Spleen (tissue), 11 donors: ENCODE results near the gene PIM3. TPM values are rescaled to one million over a fixed set of nuclear protein-coding genes. Genes with fewer than 3 reads are reported as not detected.
A peak's percentile ranks its signal among the peaks of the same experiment; 100 is the strongest.

Experiments
- DNase-seq: peaks from one replicate; pipeline ENCODE4 v3.0.0-alpha.2; 2020
- H3K27ac ChIP-seq, 8 donors: fragments of 200-600 bp; sonication (generic) in 7 of 8; 1 replicate in 4 of 8; 2 replicates in 4 of 8; pipeline versions ENCODE4 v1.5.0 to v1.8.0; 2016 to 2021; ENCODE audit warnings: inconsistent platforms in 4 of 8, mild to moderate bottlenecking in 4 of 8, moderate library complexity in 1 of 8
- H3K27me3 ChIP-seq, 7 donors: fragments of 200-600 bp; sonication (generic) in 6 of 7; replicated peaks in 1 of 7; 1 replicate in 4 of 7; 2 replicates in 3 of 7; pipeline versions ENCODE4 v1.5.0 to v1.8.0; 2016 to 2021; ENCODE audit warnings: inconsistent platforms in 3 of 7, mild to moderate bottlenecking in 1 of 7
- H3K36me3 ChIP-seq, 6 donors: fragments of 200-600 bp; sonication (generic) in 5 of 6; 1 replicate in 4 of 6; 2 replicates in 2 of 6; pipeline versions ENCODE4 v1.5.0 to v1.8.0; 2016 to 2021; ENCODE audit warnings: inconsistent platforms in 2 of 6
- H3K4me1 ChIP-seq, 6 donors: fragments of 200-600 bp; sonication (generic) in 5 of 6; 1 replicate in 3 of 6; 2 replicates in 3 of 6; pipeline versions ENCODE4 v1.5.0 to v1.8.0; 2016 to 2021; ENCODE audit warnings: inconsistent platforms in 3 of 6
- H3K4me3 ChIP-seq, 8 donors: fragments of 200-600 bp; sonication (generic) in 7 of 8; 1 replicate in 4 of 8; 2 replicates in 4 of 8; pipeline versions ENCODE4 v1.5.0 to v1.8.0; 2016 to 2021; ENCODE audit warnings: inconsistent platforms in 4 of 8, mild to moderate bottlenecking in 4 of 8, moderate library complexity in 2 of 8
- H3K9me3 ChIP-seq, 8 donors: fragments of 200-600 bp; sonication (generic) in 7 of 8; 1 replicate in 4 of 8; 2 replicates in 4 of 8; pipeline versions ENCODE4 v1.5.0 to v1.8.0; 2016 to 2021; ENCODE audit warnings: inconsistent platforms in 4 of 8
- POLR2A ChIP-seq, 3 donors: fragments of 450-650 bp; IDR thresholded peaks; one replicate each; pipeline ENCODE4 v1.5.1; 2017; ENCODE audit warnings: antibody characterized with exemption in 3 of 3, mild to moderate bottlenecking in 1 of 3
- POLR2AphosphoS5 ChIP-seq, 3 donors: sonication (generic); formaldehyde crosslinking; IDR thresholded peaks; one replicate each; pipeline ENCODE4 v1.5.1; 2017; ENCODE audit warnings: antibody characterized with exemption in 3 of 3
- WGBS, 5 donors: extraction: QIAGEN DNeasy Blood & Tissue Kit in 3 of 5; methylation state at CpG; one replicate each; pipeline versions ENCODE4 v1.1.5 to v1.1.7; 2013 to 2018; 5-methylcytosine and 5-hydroxymethylcytosine counted together
- intact Hi-C: fragments of 100-400 bp; cut with DNase I; formaldehyde crosslinking; loops from one replicate; pipeline ENCODE4 v1.15.0; 2023; ENCODE audit warnings: low total_unique reads
- polyA plus RNA-seq, 3 donors: library from polyadenylated mRNA; stranded (reverse); fragments of 200-250 nt; gene quantifications; one replicate each; pipeline ENCODE4 v1.2.1, GENCODE V29; 2013
- total RNA-seq, 7 donors: library from RNA; depleted of rRNA in 3 of 7; stranded (reverse); fragments of >200 nt in 3 of 7; fragmentation: NEBNext Ultra II Directional in 4 of 7; extraction: Animal tissue kit (Norgen Biotek cat#: 25700) in 4 of 7; gene quantifications; one replicate each; pipeline versions ENCODE4 v1.1.0 to v1.2.1, GENCODE V29; 2016 to 2021
- TF ChIP-seq, protein P1 (sequence below), 11 experiments: fragments of 200-600 bp in 7 of 11; fragments of 450-650 bp in 4 of 11; sonication (generic) in 4 of 11; IDR thresholded peaks in 8 of 11; conservative IDR thresholded peaks in 3 of 11; 1 replicate in 7 of 11; 2 replicates in 4 of 11; pipeline versions ENCODE4 v1.4.0 to v1.8.0; 2016 to 2021; ENCODE audit warnings: antibody characterized with exemption in 11 of 11, inconsistent platforms in 4 of 11, mild to moderate bottlenecking in 1 of 11
- donor health status: healthy with polysubstance abuse.
- donor health status: DM: no; HTN: no; CAD: no; lungs with moderate emphysema.
- donor health status: DM: no; HTN: no; CAD: no.
- donor health status: Bipolar disorder and iron deficiency.
- donor health status: healthy.
- donor health status: DM: no; HTN: no; CAD: no.
- donor health status: DM: yes; HTN: yes; CAD: no.

The PIM3 gene
- total and polyA plus RNA-seq, 10 donors: 49.5 to 134 (median 93.6) TPM

GRCh38 chr22:49961005-49961600 lies 531 bp downstream of the PIM3 start:
- intact Hi-C loops: no loop called here
- H3K4me1 ChIP-seq: peaks cover 41 to 72% (median 55%) of the 10 kb centered on the region in 6 donors
- whole genome bisulfite sequencing, 5 donors: 0 to 1% (median 1%) methylated on average over 29 to 84 of the region's 84 CpGs

DNA sequence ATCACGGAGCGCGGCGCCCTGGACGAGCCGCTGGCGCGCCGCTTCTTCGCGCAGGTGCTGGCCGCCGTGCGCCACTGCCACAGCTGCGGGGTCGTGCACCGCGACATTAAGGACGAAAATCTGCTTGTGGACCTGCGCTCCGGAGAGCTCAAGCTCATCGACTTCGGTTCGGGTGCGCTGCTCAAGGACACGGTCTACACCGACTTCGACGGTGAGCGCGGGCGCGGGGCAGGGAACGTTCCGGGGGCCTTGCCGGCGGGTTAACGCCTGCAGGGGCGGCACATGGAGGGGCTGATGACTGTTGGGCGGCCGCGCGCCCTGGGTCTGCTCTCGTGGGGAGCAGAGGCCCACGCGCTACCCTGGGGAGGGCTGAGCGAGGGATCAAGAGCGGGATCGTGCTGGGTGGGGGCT lies 1.0 kb downstream of the PIM3 start:
- intact Hi-C loops: no loop called here
- H3K4me3 ChIP-seq: peak overlapping the region; percentile 71 to 99 (median 92)

More at GRCh38 chr22:49961005-49961600, 531 bp downstream of the PIM3 start:
- H3K4me3 ChIP-seq: peak overlapping the region; percentile 71 to 99 (median 92)
- TF ChIP-seq, protein P1, sequence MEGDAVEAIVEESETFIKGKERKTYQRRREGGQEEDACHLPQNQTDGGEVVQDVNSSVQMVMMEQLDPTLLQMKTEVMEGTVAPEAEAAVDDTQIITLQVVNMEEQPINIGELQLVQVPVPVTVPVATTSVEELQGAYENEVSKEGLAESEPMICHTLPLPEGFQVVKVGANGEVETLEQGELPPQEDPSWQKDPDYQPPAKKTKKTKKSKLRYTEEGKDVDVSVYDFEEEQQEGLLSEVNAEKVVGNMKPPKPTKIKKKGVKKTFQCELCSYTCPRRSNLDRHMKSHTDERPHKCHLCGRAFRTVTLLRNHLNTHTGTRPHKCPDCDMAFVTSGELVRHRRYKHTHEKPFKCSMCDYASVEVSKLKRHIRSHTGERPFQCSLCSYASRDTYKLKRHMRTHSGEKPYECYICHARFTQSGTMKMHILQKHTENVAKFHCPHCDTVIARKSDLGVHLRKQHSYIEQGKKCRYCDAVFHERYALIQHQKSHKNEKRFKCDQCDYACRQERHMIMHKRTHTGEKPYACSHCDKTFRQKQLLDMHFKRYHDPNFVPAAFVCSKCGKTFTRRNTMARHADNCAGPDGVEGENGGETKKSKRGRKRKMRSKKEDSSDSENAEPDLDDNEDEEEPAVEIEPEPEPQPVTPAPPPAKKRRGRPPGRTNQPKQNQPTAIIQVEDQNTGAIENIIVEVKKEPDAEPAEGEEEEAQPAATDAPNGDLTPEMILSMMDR (IDR thresholded peaks at IDR 0.05 in 8 of 11, conservative IDR thresholded peaks at IDR 0.05 in 3 of 11): peak in 1 of 11 experiments; percentile 20
- TF ChIP-seq POLR2A (IDR thresholded peaks at IDR 0.05): no peak
- H3K36me3 ChIP-seq: peaks cover 2 to 48% (median 32%) of the 10 kb centered on the region in 6 donors
- peak overlapping the region; percentile 73 to 99 (median 97) for H3K27ac ChIP-seq
- no peaks in the 10 kb centered on the region for H3K9me3 ChIP-seq
- peak; percentile 93 for DNase-seq
- H3K27me3 ChIP-seq: no peaks in the 10 kb centered on the region

GRCh38 chr22:49962012-49962750 lies 1.6 kb downstream of the PIM3 start:
- H3K9me3 ChIP-seq: no peaks in the 10 kb centered on the region
- intact Hi-C loops: no loop called here
- peaks cover 51 to 75% (median 66%) of the 10 kb centered on the region in 6 donors for H3K4me1 ChIP-seq
- peak overlapping the region; percentile 71 to 99 (median 92) for H3K4me3 ChIP-seq
- WGBS, 5 donors: 1 to 3% (median 2%) methylated on average over 36 to 70 of the region's 70 CpGs
- no peaks in the 10 kb centered on the region for H3K27me3 ChIP-seq
- peaks cover 2 to 48% (median 32%) of the 10 kb centered on the region in 6 donors for H3K36me3 ChIP-seq
- peak; percentile 76 to 83 (median 79) for TF ChIP-seq POLR2AphosphoS5 (IDR thresholded peaks at IDR 0.05)
- TF ChIP-seq, protein P1 (IDR thresholded peaks at IDR 0.05 in 8 of 11, conservative IDR thresholded peaks at IDR 0.05 in 3 of 11): peak in 2 of 11 experiments; percentile 0 to 9
- peak in 1 of 3 donors; percentile 69 for TF ChIP-seq POLR2A (IDR thresholded peaks at IDR 0.05)
- peak overlapping the region; percentile 73 to 99 (median 97) for H3K27ac ChIP-seq
- peak; percentile 92 for DNase-seq

More for the DNA sequence above, 1.0 kb downstream of the PIM3 start:
- no peak for DNase-seq
- H3K27ac ChIP-seq: peak overlapping the region; percentile 73 to 99 (median 97)
- 0 to 1% (median 1%) methylated on average over 21 to 49 of the region's 49 CpGs for WGBS, 5 donors
- TF ChIP-seq POLR2AphosphoS5 (IDR thresholded peaks at IDR 0.05): peak; percentile 25 to 81 (median 52)
- TF ChIP-seq, protein P1 (IDR thresholded peaks at IDR 0.05 in 8 of 11, conservative IDR thresholded peaks at IDR 0.05 in 3 of 11): no peak
- peaks cover 46 to 72% (median 60%) of the 10 kb centered on the region in 6 donors for H3K4me1 ChIP-seq
- no peaks in the 10 kb centered on the region for H3K27me3 ChIP-seq
- H3K36me3 ChIP-seq: peaks cover 2 to 48% (median 32%) of the 10 kb centered on the region in 6 donors
- H3K9me3 ChIP-seq: no peaks in the 10 kb centered on the region
